HG03064 (cell line): ENCODE measurements around the gene L3MBTL1.
"Not testable (repeated sequence)": the region's sequence is repeated elsewhere in the genome, so short reads cannot be mapped to it uniquely, and the experiment has no call there.

Experiments
- ATAC-seq: cut with Tn5 transposase; IDR thresholded peaks from one replicate; pipeline ENCODE4 v1.9.1; 2021; ENCODE audit warnings: low read depth; ENCODE audit not compliant: unreplicated experiment

The L3MBTL1 gene

GRCh38 chr20:43502021-43502420, 5.5 kb upstream of the L3MBTL1 start:
- not testable (repeated sequence) for ATAC-seq

GRCh38 chr20:43506238-43506637, 1.3 kb upstream of the L3MBTL1 start:
- ATAC-seq: no peak

- no peak for ATAC-seq
These were observed 609 bp downstream of the L3MBTL1 start for GRCh38 chr20:43508106-43508505.

- no peak for ATAC-seq
These were observed 1.1 kb downstream of the L3MBTL1 start for GRCh38 chr20:43508604-43509040.

- ATAC-seq: no peak
These were observed 4.4 kb downstream of the L3MBTL1 start for GRCh38 chr20:43511879-43512278.

GRCh38 chr20:43513372-43513930, 6.0 kb downstream of the L3MBTL1 start:
- ATAC-seq: no peak

- peak; percentile 75 for ATAC-seq
These were observed 6.6 kb downstream of the L3MBTL1 start for GRCh38 chr20:43513931-43514647.

GRCh38 chr20:43514648-43514999, 7.1 kb downstream of the L3MBTL1 start:
- ATAC-seq: peak; percentile 16

GRCh38 chr20:43515628-43516027, 8.1 kb downstream of the L3MBTL1 start:
- no peak for ATAC-seq

- no peak for ATAC-seq
These were observed 8.8 kb downstream of the L3MBTL1 start for GRCh38 chr20:43516251-43516824.

- ATAC-seq: no peak
These were observed 12.7 kb downstream of the L3MBTL1 start for GRCh38 chr20:43520074-43520630.

GRCh38 chr20:43525021-43525420, 17.5 kb downstream of the L3MBTL1 start:
- ATAC-seq: no peak

GRCh38 chr20:43528258-43528875, 20.9 kb downstream of the L3MBTL1 start:
- no peak for ATAC-seq

- ATAC-seq: no peak
These were observed 21.6 kb downstream of the L3MBTL1 start for GRCh38 chr20:43529051-43529450.

GRCh38 chr20:43529457-43530153, 22.1 kb downstream of the L3MBTL1 start:
- no peak for ATAC-seq

GRCh38 chr20:43530321-43531090, 23.0 kb downstream of the L3MBTL1 start:
- ATAC-seq: no peak

GRCh38 chr20:43531091-43531443, 23.6 kb downstream of the L3MBTL1 start:
- no peak for ATAC-seq

- no peak for ATAC-seq
These were observed 25.0 kb downstream of the L3MBTL1 start for GRCh38 chr20:43532416-43533055.

- no peak for ATAC-seq
These were observed 25.6 kb downstream of the L3MBTL1 start for GRCh38 chr20:43533060-43533459.

GRCh38 chr20:43534016-43534415, 26.5 kb downstream of the L3MBTL1 start:
- ATAC-seq: no peak
